Peyer's patch (tissue), 4 donors: ENCODE measurements around the gene HOXB5.

Experiments
- POLR2A ChIP-seq, 2 donors: fragments of 450-650 bp; IDR thresholded peaks; one replicate each; pipeline ENCODE4 v1.5.1; 2017; ENCODE audit warnings: antibody characterized with exemption in 2 of 2, mild to moderate bottlenecking in 2 of 2, moderate library complexity in 2 of 2
- TF ChIP-seq, protein P1 (sequence below), 6 experiments: fragments of 450-650 bp in 4 of 6; fragments of 200-600 bp in 2 of 6; sonication (generic) in 1 of 6; IDR thresholded peaks; one replicate each; pipeline ENCODE4 v1.5.1; 2017 to 2019; ENCODE audit warnings: antibody characterized with exemption in 6 of 6, mild to moderate bottlenecking in 3 of 6, moderate library complexity in 1 of 6

DNA sequence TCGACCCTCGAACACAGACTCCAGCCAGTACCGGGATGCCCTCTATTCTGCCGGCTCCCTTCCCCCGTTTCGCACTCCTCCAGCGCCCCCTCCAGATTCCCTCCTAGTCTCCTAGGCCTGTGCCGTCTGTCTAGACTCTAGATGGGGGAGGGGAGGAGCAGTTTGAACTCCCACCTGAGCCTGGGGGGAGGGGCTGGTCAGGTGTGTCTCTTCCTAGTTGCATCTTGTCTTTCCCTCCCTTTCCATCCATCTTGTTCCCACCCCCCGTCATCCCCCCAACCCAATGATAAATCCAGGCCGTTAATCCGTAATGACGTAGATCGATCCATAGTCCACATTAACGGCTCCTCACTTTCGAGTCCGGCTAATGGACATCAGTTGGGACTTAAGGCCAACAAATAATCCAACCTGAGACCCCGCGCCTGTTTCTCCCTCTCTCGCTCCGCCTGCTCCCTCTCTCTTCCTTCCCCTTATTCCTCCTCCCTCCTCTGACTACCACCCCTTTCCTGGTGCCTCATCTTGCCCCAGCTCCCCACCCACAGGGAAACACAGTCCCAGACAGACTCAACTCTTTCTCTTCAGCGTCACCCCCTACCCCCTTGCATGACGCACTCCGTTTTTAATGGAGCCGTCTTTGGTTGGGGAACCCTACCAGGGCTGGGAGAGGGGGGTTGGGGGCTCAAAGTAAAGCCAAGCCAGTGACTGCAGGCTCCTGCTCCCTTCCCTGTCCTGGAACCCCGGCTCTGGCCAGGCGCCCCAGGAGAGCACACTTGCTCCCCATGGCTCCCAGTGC is 3.4 kb upstream of the HOXB5 start:
- TF ChIP-seq POLR2A (IDR thresholded peaks at IDR 0.05), result no peak
- TF ChIP-seq, protein P1, sequence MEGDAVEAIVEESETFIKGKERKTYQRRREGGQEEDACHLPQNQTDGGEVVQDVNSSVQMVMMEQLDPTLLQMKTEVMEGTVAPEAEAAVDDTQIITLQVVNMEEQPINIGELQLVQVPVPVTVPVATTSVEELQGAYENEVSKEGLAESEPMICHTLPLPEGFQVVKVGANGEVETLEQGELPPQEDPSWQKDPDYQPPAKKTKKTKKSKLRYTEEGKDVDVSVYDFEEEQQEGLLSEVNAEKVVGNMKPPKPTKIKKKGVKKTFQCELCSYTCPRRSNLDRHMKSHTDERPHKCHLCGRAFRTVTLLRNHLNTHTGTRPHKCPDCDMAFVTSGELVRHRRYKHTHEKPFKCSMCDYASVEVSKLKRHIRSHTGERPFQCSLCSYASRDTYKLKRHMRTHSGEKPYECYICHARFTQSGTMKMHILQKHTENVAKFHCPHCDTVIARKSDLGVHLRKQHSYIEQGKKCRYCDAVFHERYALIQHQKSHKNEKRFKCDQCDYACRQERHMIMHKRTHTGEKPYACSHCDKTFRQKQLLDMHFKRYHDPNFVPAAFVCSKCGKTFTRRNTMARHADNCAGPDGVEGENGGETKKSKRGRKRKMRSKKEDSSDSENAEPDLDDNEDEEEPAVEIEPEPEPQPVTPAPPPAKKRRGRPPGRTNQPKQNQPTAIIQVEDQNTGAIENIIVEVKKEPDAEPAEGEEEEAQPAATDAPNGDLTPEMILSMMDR (IDR thresholded peaks at IDR 0.05), result no peak
